WTC11 (cell line): Measurements from ENCODE around the gene ADCYAP1R1. TPM values are rescaled to one million over a fixed set of nuclear protein-coding genes. Genes with fewer than 3 reads are reported as not detected.

ENCODE experiments used
- ATAC-seq: fragments of 200-7000 bp; cut with Tn5 transposase; 2 replicates; pipeline ENCODE4 v1.10.0; 2021; ENCODE audit warnings: mild to moderate bottlenecking, moderate library complexity
- CTCF ChIA-PET: fragments of 300-600 bp; sonication (Branson Sonifier 250); formaldehyde crosslinking; loops from one replicate; lab custom pipeline; 2021; ENCODE audit warnings: antibody characterized with exemption; lab: Charles Lee
- POLR2A ChIA-PET: fragments of 350-600 bp; sonication (Branson Sonifier 250); formaldehyde crosslinking; loops from one replicate; lab custom pipeline; 2021; ENCODE audit warnings: antibody characterized with exemption; lab: Charles Lee
- DNase-seq: peaks from one replicate; pipeline ENCODE4 v3.0.0; 2021; ENCODE audit warnings: low spot score
- H3K27ac Mint-ChIP-seq: 2 replicates; pipeline ENCODE4 v1.8.0; 2021; ENCODE audit warnings: mixed read lengths
- H3K27me3 Mint-ChIP-seq: 2 replicates; pipeline ENCODE4 v1.8.0; 2021; ENCODE audit warnings: low read depth, mild to moderate bottlenecking, moderate library complexity, mixed read lengths
- H3K36me3 Mint-ChIP-seq: 2 replicates; pipeline ENCODE4 v1.8.0; 2021; ENCODE audit warnings: mixed read lengths
- H3K4me1 Mint-ChIP-seq: 2 replicates; pipeline ENCODE4 v1.8.0; 2022; ENCODE audit warnings: mixed read lengths
- H3K4me3 Mint-ChIP-seq: 2 replicates; pipeline ENCODE4 v1.8.0; 2021; ENCODE audit warnings: mild to moderate bottlenecking, moderate library complexity, mixed read lengths
- H3K9me3 Mint-ChIP-seq: 2 replicates; pipeline ENCODE4 v1.8.0; 2021; ENCODE audit warnings: mixed read lengths
- ATF6 ChIP-seq: sonication (generic); formaldehyde crosslinking; IDR thresholded peaks from 2 replicates; pipeline ENCODE4 v1.8.1; 2023; ENCODE audit warnings: mild to moderate bottlenecking, missing genetic modification reagents
- CREM ChIP-seq: sonication (generic); formaldehyde crosslinking; IDR thresholded peaks from 2 replicates; pipeline ENCODE4 v1.8.1; 2022; ENCODE audit warnings: mild to moderate bottlenecking, missing genetic modification reagents, moderate library complexity
- FOXP1 ChIP-seq: sonication (generic); formaldehyde crosslinking; IDR thresholded peaks from 2 replicates; pipeline ENCODE4 v1.8.0; 2022; ENCODE audit warnings: missing genetic modification reagents, mild to moderate bottlenecking, moderate library complexity, borderline replicate concordance
- IRF2 ChIP-seq: sonication (generic); formaldehyde crosslinking; IDR thresholded peaks from 2 replicates; pipeline ENCODE4 v1.8.0; 2022; ENCODE audit warnings: low read depth, missing genetic modification reagents, borderline replicate concordance
- JUN ChIP-seq: sonication (generic); formaldehyde crosslinking; IDR thresholded peaks from 2 replicates; pipeline ENCODE4 v1.8.0; 2023; ENCODE audit warnings: mild to moderate bottlenecking, missing genetic modification reagents
- MYBL2 ChIP-seq: sonication (generic); formaldehyde crosslinking; IDR thresholded peaks from 2 replicates; pipeline ENCODE4 v1.8.1; 2023; ENCODE audit warnings: mild to moderate bottlenecking, moderate library complexity, missing genetic modification reagents
- OVOL2 ChIP-seq: fragments of 250-450 bp; sonication (Bioruptor Pico); IDR thresholded peaks from 2 replicates; pipeline ENCODE4 v1.9.0; 2021; ENCODE audit warnings: mild to moderate bottlenecking, borderline replicate concordance
- ZNF121 ChIP-seq: sonication (generic); formaldehyde crosslinking; IDR thresholded peaks from 2 replicates; pipeline ENCODE4 v1.8.0; 2023; ENCODE audit warnings: missing genetic modification reagents
- ZNF423 ChIP-seq: fragments of 250-450 bp; sonication (Bioruptor Pico); IDR thresholded peaks from 2 replicates; pipeline ENCODE4 v2.1.2; 2022; ENCODE audit warnings: mild to moderate bottlenecking, moderate library complexity
- ZNF512 ChIP-seq: sonication (generic); formaldehyde crosslinking; IDR thresholded peaks from 2 replicates; pipeline ENCODE4 v1.8.1; 2022; ENCODE audit warnings: missing genetic modification reagents, borderline replicate concordance
- ZSCAN18 ChIP-seq: fragments of 250-450 bp; sonication (Bioruptor Pico); IDR thresholded peaks from 2 replicates; pipeline ENCODE4 v2.1.2; 2022; ENCODE audit warnings: mild to moderate bottlenecking, moderate library complexity
- total RNA-seq: library from RNA; stranded (reverse); gene quantifications from 3 replicates; pipeline ENCODE4 v1.2.3, GENCODE V29; 2021
- TF ChIP-seq, protein P1 (sequence below): sonication (generic); formaldehyde crosslinking; IDR thresholded peaks from 2 replicates; pipeline ENCODE4 v1.8.1; 2022; ENCODE audit warnings: low read depth, missing genetic modification reagents, borderline replicate concordance
- TF ChIP-seq, protein P2 (sequence below): sonication (generic); formaldehyde crosslinking; IDR thresholded peaks from 2 replicates; pipeline ENCODE4 v1.8.1; 2023; ENCODE audit warnings: mild to moderate bottlenecking, missing genetic modification reagents, borderline replicate concordance
- TF ChIP-seq, protein P3 (sequence below): fragments of 250-450 bp; sonication (Bioruptor Pico); IDR thresholded peaks from 2 replicates; pipeline ENCODE4 v1.9.0; 2021; ENCODE audit warnings: mild to moderate bottlenecking, borderline replicate concordance
- TF ChIP-seq, protein P4 (sequence below): sonication (generic); formaldehyde crosslinking; IDR thresholded peaks from 2 replicates; pipeline ENCODE4 v1.8.1; 2023; ENCODE audit warnings: mild to moderate bottlenecking, missing genetic modification reagents, moderate library complexity
- TF ChIP-seq, protein P5 (sequence below): fragments of 200-600 bp; IDR thresholded peaks from 2 replicates; pipeline ENCODE4 v1.8.0; 2022; ENCODE audit warnings: antibody characterized with exemption
- TF ChIP-seq, protein P6 (sequence below): fragments of 250-450 bp; sonication (Bioruptor Pico); IDR thresholded peaks from 2 replicates; pipeline ENCODE4 v1.9.0; 2021; ENCODE audit warnings: moderate library complexity, mild to moderate bottlenecking, inconsistent platforms, borderline replicate concordance
- TF ChIP-seq, protein P7 (sequence below): sonication (generic); formaldehyde crosslinking; conservative IDR thresholded peaks from 2 replicates; pipeline ENCODE4 v1.8.1; 2022; ENCODE audit warnings: mild to moderate bottlenecking, missing genetic modification reagents

ADCYAP1R1 gene
- total RNA-seq, 1 experiment from 2014 or later = 9.9 TPM

DNA sequence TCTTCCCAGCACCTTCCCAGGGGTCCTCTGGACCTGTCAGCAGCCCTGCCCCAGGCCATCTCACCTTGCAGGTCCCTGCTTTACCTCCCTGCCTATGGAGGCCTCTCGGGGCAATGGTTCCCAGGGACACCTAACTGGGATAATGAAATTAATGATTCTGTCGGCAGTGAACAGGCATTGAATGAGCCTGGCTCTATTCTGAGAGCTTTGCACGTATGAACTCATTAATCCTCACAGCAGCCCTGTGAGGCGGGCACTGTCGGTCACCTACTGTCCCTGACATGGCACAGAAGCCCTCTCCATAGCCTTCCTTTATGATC lies 22.9 kb downstream of the ADCYAP1R1 start:
- H3K36me3 Mint-ChIP-seq = peaks cover 6% of the 10 kb centered on the region
- TF ChIP-seq, protein P1, sequence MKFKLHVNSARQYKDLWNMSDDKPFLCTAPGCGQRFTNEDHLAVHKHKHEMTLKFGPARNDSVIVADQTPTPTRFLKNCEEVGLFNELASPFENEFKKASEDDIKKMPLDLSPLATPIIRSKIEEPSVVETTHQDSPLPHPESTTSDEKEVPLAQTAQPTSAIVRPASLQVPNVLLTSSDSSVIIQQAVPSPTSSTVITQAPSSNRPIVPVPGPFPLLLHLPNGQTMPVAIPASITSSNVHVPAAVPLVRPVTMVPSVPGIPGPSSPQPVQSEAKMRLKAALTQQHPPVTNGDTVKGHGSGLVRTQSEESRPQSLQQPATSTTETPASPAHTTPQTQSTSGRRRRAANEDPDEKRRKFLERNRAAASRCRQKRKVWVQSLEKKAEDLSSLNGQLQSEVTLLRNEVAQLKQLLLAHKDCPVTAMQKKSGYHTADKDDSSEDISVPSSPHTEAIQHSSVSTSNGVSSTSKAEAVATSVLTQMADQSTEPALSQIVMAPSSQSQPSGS = no peak
- no peak for TF ChIP-seq ZNF423 (CRISPR knock-in tag)
- TF ChIP-seq MYBL2 (CRISPR knock-in tag) = no peak
- TF ChIP-seq, protein P2, sequence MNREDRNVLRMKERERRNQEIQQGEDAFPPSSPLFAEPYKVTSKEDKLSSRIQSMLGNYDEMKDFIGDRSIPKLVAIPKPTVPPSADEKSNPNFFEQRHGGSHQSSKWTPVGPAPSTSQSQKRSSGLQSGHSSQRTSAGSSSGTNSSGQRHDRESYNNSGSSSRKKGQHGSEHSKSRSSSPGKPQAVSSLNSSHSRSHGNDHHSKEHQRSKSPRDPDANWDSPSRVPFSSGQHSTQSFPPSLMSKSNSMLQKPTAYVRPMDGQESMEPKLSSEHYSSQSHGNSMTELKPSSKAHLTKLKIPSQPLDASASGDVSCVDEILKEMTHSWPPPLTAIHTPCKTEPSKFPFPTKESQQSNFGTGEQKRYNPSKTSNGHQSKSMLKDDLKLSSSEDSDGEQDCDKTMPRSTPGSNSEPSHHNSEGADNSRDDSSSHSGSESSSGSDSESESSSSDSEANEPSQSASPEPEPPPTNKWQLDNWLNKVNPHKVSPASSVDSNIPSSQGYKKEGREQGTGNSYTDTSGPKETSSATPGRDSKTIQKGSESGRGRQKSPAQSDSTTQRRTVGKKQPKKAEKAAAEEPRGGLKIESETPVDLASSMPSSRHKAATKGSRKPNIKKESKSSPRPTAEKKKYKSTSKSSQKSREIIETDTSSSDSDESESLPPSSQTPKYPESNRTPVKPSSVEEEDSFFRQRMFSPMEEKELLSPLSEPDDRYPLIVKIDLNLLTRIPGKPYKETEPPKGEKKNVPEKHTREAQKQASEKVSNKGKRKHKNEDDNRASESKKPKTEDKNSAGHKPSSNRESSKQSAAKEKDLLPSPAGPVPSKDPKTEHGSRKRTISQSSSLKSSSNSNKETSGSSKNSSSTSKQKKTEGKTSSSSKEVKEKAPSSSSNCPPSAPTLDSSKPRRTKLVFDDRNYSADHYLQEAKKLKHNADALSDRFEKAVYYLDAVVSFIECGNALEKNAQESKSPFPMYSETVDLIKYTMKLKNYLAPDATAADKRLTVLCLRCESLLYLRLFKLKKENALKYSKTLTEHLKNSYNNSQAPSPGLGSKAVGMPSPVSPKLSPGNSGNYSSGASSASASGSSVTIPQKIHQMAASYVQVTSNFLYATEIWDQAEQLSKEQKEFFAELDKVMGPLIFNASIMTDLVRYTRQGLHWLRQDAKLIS (CRISPR knock-in tag) = no peak
- TF ChIP-seq, protein P3, sequence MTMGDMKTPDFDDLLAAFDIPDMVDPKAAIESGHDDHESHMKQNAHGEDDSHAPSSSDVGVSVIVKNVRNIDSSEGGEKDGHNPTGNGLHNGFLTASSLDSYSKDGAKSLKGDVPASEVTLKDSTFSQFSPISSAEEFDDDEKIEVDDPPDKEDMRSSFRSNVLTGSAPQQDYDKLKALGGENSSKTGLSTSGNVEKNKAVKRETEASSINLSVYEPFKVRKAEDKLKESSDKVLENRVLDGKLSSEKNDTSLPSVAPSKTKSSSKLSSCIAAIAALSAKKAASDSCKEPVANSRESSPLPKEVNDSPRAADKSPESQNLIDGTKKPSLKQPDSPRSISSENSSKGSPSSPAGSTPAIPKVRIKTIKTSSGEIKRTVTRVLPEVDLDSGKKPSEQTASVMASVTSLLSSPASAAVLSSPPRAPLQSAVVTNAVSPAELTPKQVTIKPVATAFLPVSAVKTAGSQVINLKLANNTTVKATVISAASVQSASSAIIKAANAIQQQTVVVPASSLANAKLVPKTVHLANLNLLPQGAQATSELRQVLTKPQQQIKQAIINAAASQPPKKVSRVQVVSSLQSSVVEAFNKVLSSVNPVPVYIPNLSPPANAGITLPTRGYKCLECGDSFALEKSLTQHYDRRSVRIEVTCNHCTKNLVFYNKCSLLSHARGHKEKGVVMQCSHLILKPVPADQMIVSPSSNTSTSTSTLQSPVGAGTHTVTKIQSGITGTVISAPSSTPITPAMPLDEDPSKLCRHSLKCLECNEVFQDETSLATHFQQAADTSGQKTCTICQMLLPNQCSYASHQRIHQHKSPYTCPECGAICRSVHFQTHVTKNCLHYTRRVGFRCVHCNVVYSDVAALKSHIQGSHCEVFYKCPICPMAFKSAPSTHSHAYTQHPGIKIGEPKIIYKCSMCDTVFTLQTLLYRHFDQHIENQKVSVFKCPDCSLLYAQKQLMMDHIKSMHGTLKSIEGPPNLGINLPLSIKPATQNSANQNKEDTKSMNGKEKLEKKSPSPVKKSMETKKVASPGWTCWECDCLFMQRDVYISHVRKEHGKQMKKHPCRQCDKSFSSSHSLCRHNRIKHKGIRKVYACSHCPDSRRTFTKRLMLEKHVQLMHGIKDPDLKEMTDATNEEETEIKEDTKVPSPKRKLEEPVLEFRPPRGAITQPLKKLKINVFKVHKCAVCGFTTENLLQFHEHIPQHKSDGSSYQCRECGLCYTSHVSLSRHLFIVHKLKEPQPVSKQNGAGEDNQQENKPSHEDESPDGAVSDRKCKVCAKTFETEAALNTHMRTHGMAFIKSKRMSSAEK (CRISPR knock-in tag) = no peak
- TF ChIP-seq JUN = no peak
- TF ChIP-seq ZNF512 (CRISPR knock-in tag) = no peak
- no peak for TF ChIP-seq ZNF121 (CRISPR knock-in tag)
- TF ChIP-seq, protein P4, sequence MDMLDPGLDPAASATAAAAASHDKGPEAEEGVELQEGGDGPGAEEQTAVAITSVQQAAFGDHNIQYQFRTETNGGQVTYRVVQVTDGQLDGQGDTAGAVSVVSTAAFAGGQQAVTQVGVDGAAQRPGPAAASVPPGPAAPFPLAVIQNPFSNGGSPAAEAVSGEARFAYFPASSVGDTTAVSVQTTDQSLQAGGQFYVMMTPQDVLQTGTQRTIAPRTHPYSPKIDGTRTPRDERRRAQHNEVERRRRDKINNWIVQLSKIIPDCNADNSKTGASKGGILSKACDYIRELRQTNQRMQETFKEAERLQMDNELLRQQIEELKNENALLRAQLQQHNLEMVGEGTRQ = no peak
- TF ChIP-seq, protein P5, sequence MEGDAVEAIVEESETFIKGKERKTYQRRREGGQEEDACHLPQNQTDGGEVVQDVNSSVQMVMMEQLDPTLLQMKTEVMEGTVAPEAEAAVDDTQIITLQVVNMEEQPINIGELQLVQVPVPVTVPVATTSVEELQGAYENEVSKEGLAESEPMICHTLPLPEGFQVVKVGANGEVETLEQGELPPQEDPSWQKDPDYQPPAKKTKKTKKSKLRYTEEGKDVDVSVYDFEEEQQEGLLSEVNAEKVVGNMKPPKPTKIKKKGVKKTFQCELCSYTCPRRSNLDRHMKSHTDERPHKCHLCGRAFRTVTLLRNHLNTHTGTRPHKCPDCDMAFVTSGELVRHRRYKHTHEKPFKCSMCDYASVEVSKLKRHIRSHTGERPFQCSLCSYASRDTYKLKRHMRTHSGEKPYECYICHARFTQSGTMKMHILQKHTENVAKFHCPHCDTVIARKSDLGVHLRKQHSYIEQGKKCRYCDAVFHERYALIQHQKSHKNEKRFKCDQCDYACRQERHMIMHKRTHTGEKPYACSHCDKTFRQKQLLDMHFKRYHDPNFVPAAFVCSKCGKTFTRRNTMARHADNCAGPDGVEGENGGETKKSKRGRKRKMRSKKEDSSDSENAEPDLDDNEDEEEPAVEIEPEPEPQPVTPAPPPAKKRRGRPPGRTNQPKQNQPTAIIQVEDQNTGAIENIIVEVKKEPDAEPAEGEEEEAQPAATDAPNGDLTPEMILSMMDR = no peak
- TF ChIP-seq, protein P6, sequence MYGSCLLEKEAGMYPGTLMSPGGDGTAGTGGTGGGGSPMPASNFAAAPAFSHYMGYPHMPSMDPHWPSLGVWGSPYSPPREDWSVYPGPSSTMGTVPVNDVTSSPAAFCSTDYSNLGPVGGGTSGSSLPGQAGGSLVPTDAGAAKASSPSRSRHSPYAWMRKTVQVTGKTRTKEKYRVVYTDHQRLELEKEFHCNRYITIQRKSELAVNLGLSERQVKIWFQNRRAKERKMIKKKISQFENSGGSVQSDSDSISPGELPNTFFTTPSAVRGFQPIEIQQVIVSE (CRISPR knock-in tag) = no peak
- TF ChIP-seq ATF6 (CRISPR knock-in tag) = no peak
- no peak for TF ChIP-seq FOXP1 (CRISPR knock-in tag)
- TF ChIP-seq IRF2 (CRISPR knock-in tag) = no peak
- no peak for TF ChIP-seq CREM (CRISPR knock-in tag)
- no peak for TF ChIP-seq OVOL2 (CRISPR knock-in tag)
- TF ChIP-seq ZSCAN18 (CRISPR knock-in tag) = no peak
- TF ChIP-seq, protein P7, sequence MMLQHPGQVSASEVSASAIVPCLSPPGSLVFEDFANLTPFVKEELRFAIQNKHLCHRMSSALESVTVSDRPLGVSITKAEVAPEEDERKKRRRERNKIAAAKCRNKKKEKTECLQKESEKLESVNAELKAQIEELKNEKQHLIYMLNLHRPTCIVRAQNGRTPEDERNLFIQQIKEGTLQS (CRISPR knock-in tag) = no peak
- no peaks in the 10 kb centered on the region for H3K27me3 Mint-ChIP-seq
- ATAC-seq = no peak
- ChIA-PET POLR2A (no interaction called here), CTCF (interaction anchor here (1.1 to 2.3 kb wide), 5 partner anchors 14 to 91 kb away, joined by 3 to 14 read pairs (median 5); no protein-coding TSS in a partner anchor)
- peaks cover 17% of the 10 kb centered on the region for H3K4me1 Mint-ChIP-seq
- H3K4me3 Mint-ChIP-seq = no peak overlapping the region
- no peak overlapping the region for H3K27ac Mint-ChIP-seq
- peaks cover 8% of the 10 kb centered on the region for H3K9me3 Mint-ChIP-seq
- DNase-seq = no peak
